Left ventricle myocardium inferior (tissue), 1 donor: ENCODE data around the gene GULP1. TPM values are rescaled to one million over a fixed set of nuclear protein-coding genes. Genes with fewer than 3 reads are reported as not detected.

Experiments
- DNase-seq: peaks from one replicate; pipeline ENCODE4 v3.0.0-alpha.2; 2020
- H3K27ac ChIP-seq: fragments of 200-600 bp; replicated peaks from 2 replicates; pipeline ENCODE4 v1.8.0; 2021
- H3K27me3 ChIP-seq: fragments of 200-600 bp; 2 replicates; pipeline ENCODE4 v1.8.0; 2021; ENCODE audit warnings: low read depth
- H3K36me3 ChIP-seq: fragments of 200-600 bp; 2 replicates; pipeline ENCODE4 v1.8.0; 2021
- H3K4me1 ChIP-seq: fragments of 200-600 bp; 2 replicates; pipeline ENCODE4 v1.8.0; 2021
- H3K4me3 ChIP-seq: fragments of 200-600 bp; 2 replicates; pipeline ENCODE4 v1.8.0; 2021; ENCODE audit warnings: mild to moderate bottlenecking, moderate library complexity
- H3K9me3 ChIP-seq: fragments of 200-600 bp; replicated peaks from 2 replicates; pipeline ENCODE4 v1.8.0; 2021
- CTCF ChIP-seq: fragments of 200-600 bp; IDR thresholded peaks from 2 replicates; pipeline ENCODE4 v1.8.0; 2021; ENCODE audit warnings: antibody characterized with exemption, mild to moderate bottlenecking, borderline replicate concordance
- intact Hi-C: fragments of 100-400 bp; cut with micrococcal nuclease; formaldehyde crosslinking; loops from one replicate; pipeline ENCODE4 v1.11.0; 2022
- total RNA-seq: library from RNA; stranded (reverse); fragmentation: NEBNext Ultra II Directional; extraction: Animal tissue kit (Norgen Biotek cat#: 25700); gene quantifications from one replicate; pipeline ENCODE4 v1.2.1, GENCODE V29; 2021
- donor health status: DM: no; HTN: yes; CAD: no; lungs with severe emphysema.

GULP1 gene
- total RNA-seq, 1 donor from 2014 or later: 5.7 TPM

- no peak for DNase-seq
- intact Hi-C loops: no loop called here
- peaks cover 14% of the 10 kb centered on the region for H3K9me3 ChIP-seq
These were observed 157.9 kb downstream of the GULP1 start for GRCh38 chr2:188449561-188449960.

GRCh38 chr2:188449971-188450370 lies 158.3 kb downstream of the GULP1 start:
- intact Hi-C loops: no loop called here
- H3K27ac ChIP-seq: no peak overlapping the region
- no peak for DNase-seq

More at GRCh38 chr2:188449561-188449960, 157.9 kb downstream of the GULP1 start:
- H3K4me1 ChIP-seq: no peaks in the 10 kb centered on the region
- no peak overlapping the region for H3K27ac ChIP-seq
- no peak for TF ChIP-seq CTCF
- H3K27me3 ChIP-seq: no peaks in the 10 kb centered on the region
- H3K4me3 ChIP-seq: no peak overlapping the region
- H3K36me3 ChIP-seq: no peaks in the 10 kb centered on the region

GRCh38 chr2:188450732-188451483 lies 159.2 kb downstream of the GULP1 start:
- no peaks in the 10 kb centered on the region for H3K4me1 ChIP-seq
- H3K9me3 ChIP-seq: peaks cover 19% of the 10 kb centered on the region
- DNase-seq: no peak
- intact Hi-C loops: no loop called here
- H3K27ac ChIP-seq: no peak overlapping the region
- TF ChIP-seq CTCF: no peak
- H3K36me3 ChIP-seq: no peaks in the 10 kb centered on the region
- H3K4me3 ChIP-seq: no peak overlapping the region
- no peaks in the 10 kb centered on the region for H3K27me3 ChIP-seq

More at GRCh38 chr2:188449971-188450370, 158.3 kb downstream of the GULP1 start:
- Histone ChIP-seq H3K4me3 (no peak overlapping the region), H3K36me3 (no peaks in the 10 kb centered on the region), H3K27me3 (no peaks in the 10 kb centered on the region), H3K9me3 (peaks cover 14% of the 10 kb centered on the region), H3K4me1 (no peaks in the 10 kb centered on the region)
- TF ChIP-seq CTCF: no peak

GRCh38 chr2:188452084-188452483 lies 160.4 kb downstream of the GULP1 start:
- H3K27me3 ChIP-seq: no peaks in the 10 kb centered on the region
- no peak overlapping the region for H3K4me3 ChIP-seq
- intact Hi-C loops: no loop called here
- no peaks in the 10 kb centered on the region for H3K36me3 ChIP-seq
- TF ChIP-seq CTCF: no peak
- no peaks in the 10 kb centered on the region for H3K4me1 ChIP-seq
- DNase-seq: no peak
- H3K9me3 ChIP-seq: peaks cover 19% of the 10 kb centered on the region
- no peak overlapping the region for H3K27ac ChIP-seq

GRCh38 chr2:188456114-188456909 lies 164.6 kb downstream of the GULP1 start:
- Histone ChIP-seq H3K4me3 (no peak overlapping the region), H3K36me3 (no peaks in the 10 kb centered on the region), H3K9me3 (peaks cover 34% of the 10 kb centered on the region), H3K27ac (no peak overlapping the region), H3K27me3 (no peaks in the 10 kb centered on the region), H3K4me1 (no peaks in the 10 kb centered on the region)
- DNase-seq: no peak
- TF ChIP-seq CTCF: no peak
- intact Hi-C loops: no loop called here
